ENCODE data around the gene PCBP4.

- TF ChIP-seq POLR2A (IDR thresholded peaks at IDR 0.05) (no peak), POLR2AphosphoS5 (IDR thresholded peaks at IDR 0.05) (no peak), EP300 (IDR thresholded peaks at IDR 0.05) (no peak)
- TF ChIP-seq, protein P1, sequence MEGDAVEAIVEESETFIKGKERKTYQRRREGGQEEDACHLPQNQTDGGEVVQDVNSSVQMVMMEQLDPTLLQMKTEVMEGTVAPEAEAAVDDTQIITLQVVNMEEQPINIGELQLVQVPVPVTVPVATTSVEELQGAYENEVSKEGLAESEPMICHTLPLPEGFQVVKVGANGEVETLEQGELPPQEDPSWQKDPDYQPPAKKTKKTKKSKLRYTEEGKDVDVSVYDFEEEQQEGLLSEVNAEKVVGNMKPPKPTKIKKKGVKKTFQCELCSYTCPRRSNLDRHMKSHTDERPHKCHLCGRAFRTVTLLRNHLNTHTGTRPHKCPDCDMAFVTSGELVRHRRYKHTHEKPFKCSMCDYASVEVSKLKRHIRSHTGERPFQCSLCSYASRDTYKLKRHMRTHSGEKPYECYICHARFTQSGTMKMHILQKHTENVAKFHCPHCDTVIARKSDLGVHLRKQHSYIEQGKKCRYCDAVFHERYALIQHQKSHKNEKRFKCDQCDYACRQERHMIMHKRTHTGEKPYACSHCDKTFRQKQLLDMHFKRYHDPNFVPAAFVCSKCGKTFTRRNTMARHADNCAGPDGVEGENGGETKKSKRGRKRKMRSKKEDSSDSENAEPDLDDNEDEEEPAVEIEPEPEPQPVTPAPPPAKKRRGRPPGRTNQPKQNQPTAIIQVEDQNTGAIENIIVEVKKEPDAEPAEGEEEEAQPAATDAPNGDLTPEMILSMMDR (IDR thresholded peaks at IDR 0.05): no peak
These were observed 48.4 kb upstream of the PCBP4 start for GRCh38 chr3:52015438-52016228.
